HCT116 (cell line): ENCODE measurements around the gene OR5I1.

Experiments used
- EZH2 ChIP-seq: fragments of 200-600 bp; sonication (generic); IDR thresholded peaks from 2 replicates; pipeline ENCODE4 v1.6.1; 2017; ENCODE audit warnings: antibody characterized with exemption, mixed run types
- EZH2phosphoT487 ChIP-seq: fragments of 200-600 bp; IDR thresholded peaks from 2 replicates; pipeline ENCODE4 v1.6.1; 2018; ENCODE audit warnings: antibody characterized with exemption, borderline replicate concordance
- FOSL1 ChIP-seq: IDR thresholded peaks from 2 replicates; pipeline ENCODE4 v1.6.1; 2012; ENCODE audit warnings: low read depth
- JUND ChIP-seq: IDR thresholded peaks from 2 replicates; pipeline ENCODE4 v1.6.1; 2012
- POLR2A ChIP-seq: IDR thresholded peaks from 2 replicates; pipeline ENCODE4 v1.7.0; 2011; ENCODE audit warnings: borderline replicate concordance; ENCODE audit not compliant: insufficient read depth, insufficient read length; ENCODE audit errors: extremely low read depth
- POLR2AphosphoS5 ChIP-seq: IDR thresholded peaks from 2 replicates; pipeline ENCODE4 v1.6.1; 2011; ENCODE audit warnings: mild to moderate bottlenecking, low read depth, low read length, moderate library complexity
- RAD21 ChIP-seq: IDR thresholded peaks from 2 replicates; pipeline ENCODE4 v1.6.1; 2012; ENCODE audit warnings: low read depth, mild to moderate bottlenecking
- SIN3A ChIP-seq: IDR thresholded peaks from 2 replicates; pipeline ENCODE4 v1.6.1; 2012; ENCODE audit warnings: low read depth
- SRF ChIP-seq: IDR thresholded peaks from 2 replicates; pipeline ENCODE4 v1.6.1; 2012; ENCODE audit warnings: low read depth
- TCF7L2 ChIP-seq: IDR thresholded peaks from 2 replicates; pipeline ENCODE4 v1.7.0; 2011; ENCODE audit warnings: borderline replicate concordance, inconsistent platforms; ENCODE audit not compliant: insufficient read depth, insufficient read length; ENCODE audit errors: extremely low read depth
- ZNF274 ChIP-seq: fragments of 200-500 bp; sonication (Bioruptor generic); IDR thresholded peaks from 2 replicates; pipeline ENCODE4 v1.6.1; 2014; ENCODE audit warnings: mild to moderate bottlenecking, low read depth, low read length, inconsistent platforms
- TF ChIP-seq, protein P1 (sequence below), 3 experiments: fragments of 200-600 bp in 1 of 3; sonication (generic) in 1 of 3; IDR thresholded peaks in 2 of 3; conservative IDR thresholded peaks in 1 of 3; 2 replicates each; pipeline ENCODE4 v1.5.1; 2012 to 2017; ENCODE audit warnings: low read depth in 2 of 3, low read length in 2 of 3, antibody characterized with exemption in 1 of 3, borderline replicate concordance in 1 of 3, control low read depth in 1 of 3, mild to moderate bottlenecking in 1 of 3, mixed read lengths in 1 of 3, mixed run types in 1 of 3, moderate library complexity in 1 of 3; ENCODE audit not compliant: insufficient read depth in 1 of 3
- TF ChIP-seq, protein P2 (sequence below): IDR thresholded peaks from 2 replicates; pipeline ENCODE4 v1.6.1; 2012

DNA sequence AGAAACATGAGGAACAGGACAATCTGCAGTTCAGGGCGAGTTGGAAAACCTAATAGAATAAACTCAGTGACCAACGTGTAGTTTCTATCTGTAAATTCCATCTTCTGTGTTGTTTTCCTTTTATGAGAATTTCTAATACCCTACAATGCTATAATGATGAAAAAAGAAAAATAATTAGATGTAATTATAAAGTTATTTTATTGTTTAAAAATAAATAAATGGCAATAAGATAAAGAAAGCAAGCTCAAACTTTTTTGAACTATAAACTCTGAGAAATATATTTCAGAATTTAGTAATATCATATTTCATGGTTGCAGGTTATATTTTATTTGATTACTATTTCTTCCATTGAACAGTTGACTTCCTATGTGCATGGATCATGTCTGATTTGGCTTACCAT is at the start of gene OR5I1:
- TF ChIP-seq, protein P1, sequence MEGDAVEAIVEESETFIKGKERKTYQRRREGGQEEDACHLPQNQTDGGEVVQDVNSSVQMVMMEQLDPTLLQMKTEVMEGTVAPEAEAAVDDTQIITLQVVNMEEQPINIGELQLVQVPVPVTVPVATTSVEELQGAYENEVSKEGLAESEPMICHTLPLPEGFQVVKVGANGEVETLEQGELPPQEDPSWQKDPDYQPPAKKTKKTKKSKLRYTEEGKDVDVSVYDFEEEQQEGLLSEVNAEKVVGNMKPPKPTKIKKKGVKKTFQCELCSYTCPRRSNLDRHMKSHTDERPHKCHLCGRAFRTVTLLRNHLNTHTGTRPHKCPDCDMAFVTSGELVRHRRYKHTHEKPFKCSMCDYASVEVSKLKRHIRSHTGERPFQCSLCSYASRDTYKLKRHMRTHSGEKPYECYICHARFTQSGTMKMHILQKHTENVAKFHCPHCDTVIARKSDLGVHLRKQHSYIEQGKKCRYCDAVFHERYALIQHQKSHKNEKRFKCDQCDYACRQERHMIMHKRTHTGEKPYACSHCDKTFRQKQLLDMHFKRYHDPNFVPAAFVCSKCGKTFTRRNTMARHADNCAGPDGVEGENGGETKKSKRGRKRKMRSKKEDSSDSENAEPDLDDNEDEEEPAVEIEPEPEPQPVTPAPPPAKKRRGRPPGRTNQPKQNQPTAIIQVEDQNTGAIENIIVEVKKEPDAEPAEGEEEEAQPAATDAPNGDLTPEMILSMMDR (IDR thresholded peaks at IDR 0.05 in 2 of 3, conservative IDR thresholded peaks at IDR 0.05 in 1 of 3; ENCODE audit: borderline replicate concordance in 1 of 3, insufficient read depth in 1 of 3, low read depth in 2 of 3, low read length in 2 of 3) = no peak
- no peak for TF ChIP-seq SRF
- TF ChIP-seq POLR2A = no peak
- TF ChIP-seq, protein P2, sequence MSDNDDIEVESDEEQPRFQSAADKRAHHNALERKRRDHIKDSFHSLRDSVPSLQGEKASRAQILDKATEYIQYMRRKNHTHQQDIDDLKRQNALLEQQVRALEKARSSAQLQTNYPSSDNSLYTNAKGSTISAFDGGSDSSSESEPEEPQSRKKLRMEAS = no peak
- no peak for TF ChIP-seq EZH2
- no peak for TF ChIP-seq JUND
- TF ChIP-seq SIN3A = no peak
- no peak for TF ChIP-seq EZH2phosphoT487
- no peak for TF ChIP-seq POLR2AphosphoS5
- TF ChIP-seq RAD21 = no peak
- TF ChIP-seq ZNF274 = no peak
- no peak for TF ChIP-seq TCF7L2
- TF ChIP-seq FOSL1 = no peak
